HG02588 (cell line): Measurements from ENCODE around the gene PRKAR2B.
A peak's percentile ranks its signal among the peaks of the same experiment; 100 is the strongest.

ENCODE experiments used
- ATAC-seq: cut with Tn5 transposase; IDR thresholded peaks from one replicate; pipeline ENCODE4 v1.9.1; 2021; ENCODE audit warnings: mild to moderate bottlenecking, moderate library complexity; ENCODE audit not compliant: unreplicated experiment

The PRKAR2B gene

DNA sequence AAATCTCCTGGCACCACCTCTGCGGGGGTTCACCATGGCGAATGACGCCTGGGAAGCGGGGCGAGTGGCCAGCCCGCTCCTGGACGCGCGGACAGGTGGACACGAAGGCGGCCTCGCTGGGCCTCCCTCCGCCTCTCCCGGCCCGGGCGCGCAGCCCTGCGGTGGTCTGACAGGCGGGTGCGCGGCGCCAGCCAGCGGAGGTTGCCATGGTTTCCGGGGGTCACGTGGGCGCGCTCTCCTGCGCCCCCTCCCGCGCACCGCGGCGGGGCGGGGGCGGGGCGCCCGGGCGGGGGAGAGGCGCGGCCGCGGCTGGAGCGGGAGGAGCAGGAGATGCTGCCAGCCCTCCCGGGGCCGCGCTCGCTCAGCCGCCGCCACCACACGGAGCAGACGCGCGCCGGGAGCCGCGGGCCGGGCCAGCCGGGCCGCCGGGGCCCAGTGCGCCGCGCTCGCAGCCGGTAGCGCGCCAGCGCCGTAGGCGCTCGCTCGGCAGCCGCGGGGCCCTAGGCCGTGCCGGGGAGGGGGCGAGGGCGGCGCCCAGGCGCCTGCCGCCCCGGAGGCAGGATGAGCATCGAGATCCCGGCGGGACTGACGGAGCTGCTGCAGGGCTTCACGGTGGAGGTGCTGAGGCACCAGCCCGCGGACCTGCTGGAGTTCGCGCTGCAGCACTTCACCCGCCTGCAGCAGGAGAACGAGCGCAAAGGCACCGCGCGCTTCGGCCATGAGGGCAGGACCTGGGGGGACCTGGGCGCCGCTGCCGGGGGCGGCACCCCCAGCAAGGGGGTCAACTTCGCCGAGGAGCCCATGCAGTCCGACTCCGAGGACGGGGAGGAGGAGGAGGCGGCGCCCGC is at the start of gene PRKAR2B:
Gene PRKAR2B, plus strand, starts transcription at position 359 of the 848 bp plus-strand sequence. Its CDS starts 203 bp downstream, at position 562.
- peak; percentile 89 for ATAC-seq

- no peak for ATAC-seq
These were observed 49.7 kb upstream of the PRKAR2B start for GRCh38 chr7:106994833-106995232.

GRCh38 chr7:106997487-106998271 is 46.8 kb upstream of the PRKAR2B start:
- no peak for ATAC-seq

GRCh38 chr7:106999023-106999422 is 45.5 kb upstream of the PRKAR2B start:
- ATAC-seq, result no peak

- no peak for ATAC-seq
These were observed 43.0 kb upstream of the PRKAR2B start for GRCh38 chr7:107001490-107001889.

- ATAC-seq, result no peak
These were observed 42.4 kb upstream of the PRKAR2B start for GRCh38 chr7:107002126-107002525.

GRCh38 chr7:107002529-107002998 is 41.9 kb upstream of the PRKAR2B start:
- ATAC-seq, result no peak

DNA sequence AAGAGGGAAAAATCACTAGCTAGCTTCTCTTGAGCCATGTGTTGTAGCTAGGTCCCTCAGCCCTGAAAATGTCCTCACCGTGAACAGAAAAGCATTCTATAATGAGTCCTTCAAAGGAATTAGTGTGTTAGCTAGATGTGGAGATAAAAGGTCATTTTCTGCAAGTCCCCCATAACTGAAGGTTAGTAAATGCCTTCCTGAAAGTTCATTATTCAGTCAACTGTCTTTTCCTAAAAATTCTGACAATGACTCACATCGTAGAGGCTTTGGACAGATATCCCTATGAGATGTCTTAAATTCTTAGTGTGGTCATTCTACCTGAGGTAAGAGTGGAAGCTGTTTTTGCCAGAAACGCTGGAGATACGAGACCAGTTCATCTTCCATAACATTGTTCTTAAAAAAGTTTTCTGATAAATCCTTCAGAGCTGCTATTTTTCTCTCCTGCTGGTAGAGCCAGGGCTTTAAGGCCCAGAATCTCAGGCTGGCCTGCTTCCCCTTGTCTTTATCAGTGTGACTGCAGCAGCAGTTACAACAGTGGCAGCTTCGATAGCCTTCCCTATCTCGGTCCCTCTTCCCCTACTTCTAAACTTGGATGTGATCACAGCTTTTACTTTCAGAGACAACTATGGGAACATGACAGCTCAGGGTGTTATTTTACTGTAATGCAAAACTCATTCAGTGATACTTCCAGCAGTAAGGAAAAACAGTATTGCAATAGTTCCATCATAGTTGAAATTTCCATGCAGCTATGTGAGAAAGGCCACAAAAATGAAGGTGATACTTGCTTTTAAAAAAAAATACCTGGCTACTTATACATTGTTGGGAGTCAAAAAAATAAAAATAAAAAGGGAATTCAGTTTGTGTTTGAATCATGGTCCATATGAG is 37.3 kb upstream of the PRKAR2B start:
- no peak for ATAC-seq

- no peak for ATAC-seq
These were observed 36.6 kb upstream of the PRKAR2B start for GRCh38 chr7:107007892-107008287.

- no peak for ATAC-seq
These were observed 34.7 kb upstream of the PRKAR2B start for GRCh38 chr7:107009846-107010203.

- no peak for ATAC-seq
These were observed 31.8 kb upstream of the PRKAR2B start for GRCh38 chr7:107012691-107013090.

GRCh38 chr7:107014387-107015023 is 30.0 kb upstream of the PRKAR2B start:
- ATAC-seq, result no peak

- ATAC-seq, result no peak
These were observed 28.2 kb upstream of the PRKAR2B start for GRCh38 chr7:107016312-107016711.

- no peak for ATAC-seq
These were observed 26.4 kb upstream of the PRKAR2B start for GRCh38 chr7:107017965-107018719.

GRCh38 chr7:107020400-107020799 is 24.1 kb upstream of the PRKAR2B start:
- ATAC-seq, result no peak

GRCh38 chr7:107021600-107021999 is 22.9 kb upstream of the PRKAR2B start:
- ATAC-seq, result no peak

DNA sequence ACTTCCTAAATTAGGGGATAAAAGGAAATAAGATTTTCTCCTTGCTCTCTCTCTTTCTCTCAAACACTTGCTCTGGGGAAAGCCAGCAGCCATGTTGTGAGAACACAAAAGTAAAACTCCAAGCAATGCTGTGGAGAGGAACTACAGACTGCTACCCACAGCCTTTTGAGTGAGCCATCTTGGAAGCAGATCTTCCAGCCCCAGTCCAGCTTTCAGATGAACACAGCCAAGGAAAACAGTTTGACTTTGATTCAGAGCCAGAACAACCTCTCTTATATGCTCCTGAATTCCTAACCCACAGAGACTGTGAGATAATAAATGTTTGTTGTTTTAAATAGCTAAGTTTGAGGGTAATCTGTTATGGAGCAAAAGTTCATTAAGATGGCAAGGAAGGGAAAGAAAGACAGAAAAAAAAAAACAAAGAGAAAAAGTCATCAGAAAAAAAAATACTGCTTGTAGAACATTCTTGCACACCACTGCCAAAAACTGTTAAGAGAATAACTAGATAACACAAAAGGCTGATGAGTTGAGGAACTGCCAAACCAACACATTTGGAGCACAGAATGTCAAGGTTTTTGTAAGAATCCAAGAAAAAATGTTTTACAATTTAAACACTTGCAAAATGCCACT is 20.9 kb upstream of the PRKAR2B start:
- no peak for ATAC-seq

GRCh38 chr7:107024906-107025305 is 19.6 kb upstream of the PRKAR2B start:
- no peak for ATAC-seq

DNA sequence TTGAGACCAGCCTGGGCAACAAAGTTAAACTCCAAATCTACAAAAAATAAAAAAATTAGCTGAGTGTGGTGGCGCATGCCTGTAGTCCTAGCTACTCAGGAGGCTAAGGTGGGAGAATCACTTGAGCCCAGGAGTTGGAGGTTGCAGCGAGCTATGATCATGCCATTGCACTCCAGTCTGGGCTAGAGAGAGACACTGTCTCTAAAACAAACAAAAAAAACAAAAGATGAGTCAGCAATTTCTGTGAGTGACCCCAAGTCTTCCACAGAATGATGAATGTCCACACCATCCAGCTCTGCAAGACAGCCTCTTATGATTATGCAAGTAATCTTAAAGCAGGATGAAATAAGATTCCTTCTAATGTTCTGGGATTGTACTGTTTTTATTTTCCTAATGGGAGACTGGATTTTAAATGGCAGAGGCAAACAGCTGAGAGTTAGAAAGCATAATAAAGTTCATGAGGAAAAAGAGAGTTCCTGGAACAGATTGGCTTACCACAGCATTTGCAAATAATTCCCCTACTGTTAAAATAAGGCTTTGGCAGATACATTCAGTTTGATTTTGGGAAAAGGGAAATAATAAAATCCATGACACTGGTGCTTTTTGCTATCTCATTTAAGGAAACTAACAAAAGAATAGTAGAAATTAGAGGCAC is 18.9 kb upstream of the PRKAR2B start:
- no peak for ATAC-seq
